ENCODE data around the gene ARTN.

GRCh38 chr1:43932786-43933385, 715 bp upstream of the ARTN start:
- TF ChIP-seq CTCF (IDR thresholded peaks at IDR 0.05; ENCODE audit: low read length) = no peak
- no peak for TF ChIP-seq EZH2 (IDR thresholded peaks at IDR 0.05; ENCODE audit: borderline replicate concordance, low read length)
